Measurements from ENCODE around the gene GSE1. TPM values are rescaled to one million over a fixed set of nuclear protein-coding genes. Genes with fewer than 3 reads are reported as not detected.

Gene GSE1
- total and polyA plus RNA-seq, 2 of the 13 experiments (the other 11 are each of a cell fraction or from before 2014, with no cell fraction given) = 16.1 to 31.2 TPM

DNA sequence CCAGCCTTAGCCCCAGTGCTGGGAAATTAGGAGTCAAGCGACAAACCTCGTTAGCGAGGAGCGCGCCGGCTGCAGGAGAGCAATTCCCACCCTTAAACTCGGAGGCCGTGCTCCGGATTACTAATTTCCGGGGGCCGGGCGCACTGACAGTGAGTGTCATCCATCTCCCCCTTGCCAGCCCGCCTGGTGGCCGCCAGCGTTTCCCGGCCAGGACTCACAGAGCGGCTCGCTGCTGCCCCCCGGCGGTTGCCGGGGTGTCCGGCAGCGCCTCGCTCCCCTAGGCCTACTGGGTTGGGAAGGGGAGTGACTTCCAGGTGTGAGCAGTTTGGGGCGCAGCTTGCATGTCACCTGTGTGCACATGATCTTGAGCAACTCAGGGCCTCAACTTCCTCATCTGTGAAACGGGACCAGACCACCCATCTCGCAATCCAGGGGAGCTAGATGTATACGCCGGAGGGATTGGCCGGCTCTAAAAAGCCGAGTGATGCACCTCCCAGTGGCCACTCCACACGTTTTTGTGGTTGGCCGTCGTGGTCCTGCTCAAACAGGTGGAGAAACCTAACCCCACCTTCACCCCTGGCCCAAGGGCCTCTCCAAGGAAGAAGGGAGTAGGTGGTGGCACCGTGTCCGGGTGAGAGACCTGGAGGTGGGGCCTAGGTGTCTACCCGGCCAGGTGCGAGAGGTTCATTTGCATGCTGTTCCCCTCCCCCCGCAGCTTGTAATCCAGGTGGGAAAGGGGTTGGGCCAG, 2.5 kb upstream of the GSE1 start (continued):
- TF ChIP-seq, protein P1, sequence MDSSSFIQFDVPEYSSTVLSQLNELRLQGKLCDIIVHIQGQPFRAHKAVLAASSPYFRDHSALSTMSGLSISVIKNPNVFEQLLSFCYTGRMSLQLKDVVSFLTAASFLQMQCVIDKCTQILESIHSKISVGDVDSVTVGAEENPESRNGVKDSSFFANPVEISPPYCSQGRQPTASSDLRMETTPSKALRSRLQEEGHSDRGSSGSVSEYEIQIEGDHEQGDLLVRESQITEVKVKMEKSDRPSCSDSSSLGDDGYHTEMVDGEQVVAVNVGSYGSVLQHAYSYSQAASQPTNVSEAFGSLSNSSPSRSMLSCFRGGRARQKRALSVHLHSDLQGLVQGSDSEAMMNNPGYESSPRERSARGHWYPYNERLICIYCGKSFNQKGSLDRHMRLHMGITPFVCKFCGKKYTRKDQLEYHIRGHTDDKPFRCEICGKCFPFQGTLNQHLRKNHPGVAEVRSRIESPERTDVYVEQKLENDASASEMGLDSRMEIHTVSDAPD (CRISPR knock-in tag; IDR thresholded peaks at IDR 0.05) = peak; percentile 15; the same call in 1 of the 2 replicates
- TF ChIP-seq, protein P2, sequence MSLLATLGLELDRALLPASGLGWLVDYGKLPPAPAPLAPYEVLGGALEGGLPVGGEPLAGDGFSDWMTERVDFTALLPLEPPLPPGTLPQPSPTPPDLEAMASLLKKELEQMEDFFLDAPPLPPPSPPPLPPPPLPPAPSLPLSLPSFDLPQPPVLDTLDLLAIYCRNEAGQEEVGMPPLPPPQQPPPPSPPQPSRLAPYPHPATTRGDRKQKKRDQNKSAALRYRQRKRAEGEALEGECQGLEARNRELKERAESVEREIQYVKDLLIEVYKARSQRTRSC (CRISPR knock-in tag; IDR thresholded peaks at IDR 0.05; ENCODE audit: low read depth) = peak; percentile 83; the same call in 1 of the 2 replicates
- TF ChIP-seq, protein P3, sequence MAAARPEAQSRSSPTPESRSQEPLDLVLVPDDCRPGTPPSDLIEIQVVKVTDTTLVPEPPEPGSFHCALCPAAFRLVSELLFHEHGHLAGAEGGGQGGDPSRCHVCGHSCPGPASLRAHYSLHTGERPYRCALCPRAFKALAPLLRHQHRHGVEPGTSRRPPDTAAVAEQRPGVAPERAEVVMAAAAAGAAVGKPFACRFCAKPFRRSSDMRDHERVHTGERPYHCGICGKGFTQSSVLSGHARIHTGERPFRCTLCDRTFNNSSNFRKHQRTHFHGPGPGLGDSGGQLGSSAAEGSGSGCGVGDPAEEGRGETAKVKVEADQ (CRISPR knock-in tag; IDR thresholded peaks at IDR 0.05; ENCODE audit: borderline replicate concordance) = peak; percentile 87
- no peak for TF ChIP-seq SRF (IDR thresholded peaks at IDR 0.05; ENCODE audit: low read depth, low read length)
- TF ChIP-seq ZNF354B (CRISPR knock-in tag; IDR thresholded peaks at IDR 0.05) = no peak
- TF ChIP-seq MEIS1 (CRISPR knock-in tag; IDR thresholded peaks at IDR 0.05; ENCODE audit: borderline replicate concordance) = peak; percentile 96; the same call in 1 of the 2 replicates
- TF ChIP-seq, protein P4, sequence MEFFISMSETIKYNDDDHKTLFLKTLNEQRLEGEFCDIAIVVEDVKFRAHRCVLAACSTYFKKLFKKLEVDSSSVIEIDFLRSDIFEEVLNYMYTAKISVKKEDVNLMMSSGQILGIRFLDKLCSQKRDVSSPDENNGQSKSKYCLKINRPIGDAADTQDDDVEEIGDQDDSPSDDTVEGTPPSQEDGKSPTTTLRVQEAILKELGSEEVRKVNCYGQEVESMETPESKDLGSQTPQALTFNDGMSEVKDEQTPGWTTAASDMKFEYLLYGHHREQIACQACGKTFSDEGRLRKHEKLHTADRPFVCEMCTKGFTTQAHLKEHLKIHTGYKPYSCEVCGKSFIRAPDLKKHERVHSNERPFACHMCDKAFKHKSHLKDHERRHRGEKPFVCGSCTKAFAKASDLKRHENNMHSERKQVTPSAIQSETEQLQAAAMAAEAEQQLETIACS (CRISPR knock-in tag; IDR thresholded peaks at IDR 0.05) = peak; percentile 49; the same call in 1 of the 2 replicates
- TF ChIP-seq SIN3A (IDR thresholded peaks at IDR 0.05; ENCODE audit: borderline replicate concordance, low read depth, low read length) = 0 out of 2 replicates have a peak, but pooled peaks have one; percentile 40
- TF ChIP-seq HDAC2 (CRISPR knock-in tag; IDR thresholded peaks at IDR 0.05) = peak; percentile 42; the same call in 1 of the 2 replicates
- TF ChIP-seq, protein P5, sequence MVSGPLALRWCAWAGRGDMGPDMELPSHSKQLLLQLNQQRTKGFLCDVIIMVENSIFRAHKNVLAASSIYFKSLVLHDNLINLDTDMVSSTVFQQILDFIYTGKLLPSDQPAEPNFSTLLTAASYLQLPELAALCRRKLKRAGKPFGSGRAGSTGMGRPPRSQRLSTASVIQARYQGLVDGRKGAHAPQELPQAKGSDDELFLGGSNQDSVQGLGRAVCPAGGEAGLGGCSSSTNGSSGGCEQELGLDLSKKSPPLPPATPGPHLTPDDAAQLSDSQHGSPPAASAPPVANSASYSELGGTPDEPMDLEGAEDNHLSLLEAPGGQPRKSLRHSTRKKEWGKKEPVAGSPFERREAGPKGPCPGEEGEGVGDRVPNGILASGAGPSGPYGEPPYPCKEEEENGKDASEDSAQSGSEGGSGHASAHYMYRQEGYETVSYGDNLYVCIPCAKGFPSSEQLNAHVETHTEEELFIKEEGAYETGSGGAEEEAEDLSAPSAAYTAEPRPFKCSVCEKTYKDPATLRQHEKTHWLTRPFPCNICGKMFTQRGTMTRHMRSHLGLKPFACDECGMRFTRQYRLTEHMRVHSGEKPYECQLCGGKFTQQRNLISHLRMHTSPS (CRISPR knock-in tag; IDR thresholded peaks at IDR 0.05; ENCODE audit: low read depth) = 0 out of 2 replicates have a peak, but pooled peaks have one; percentile 48
- TF ChIP-seq U2AF1 (optimal IDR thresholded peaks at IDR 0.05; ENCODE audit: low read depth, low read length) = no peak
- TF ChIP-seq ZMYM3 (CRISPR knock-in tag; IDR thresholded peaks at IDR 0.05) = peak; percentile 48; the same call in 1 of the 2 replicates
- TF ChIP-seq NKX3-1 (CRISPR knock-in tag; IDR thresholded peaks at IDR 0.05) = peak; percentile 63; the same call in 1 of the 2 replicates
- no peak for TF ChIP-seq TBL1XR1 (IDR thresholded peaks at IDR 0.05; ENCODE audit: borderline replicate concordance, low read length, partially characterized antibody)
- 0 out of 2 replicates have a peak, but pooled peaks have one; percentile 35 for TF ChIP-seq NCOA2 (CRISPR knock-in tag; IDR thresholded peaks at IDR 0.05)
- TF ChIP-seq ZNF850 (CRISPR knock-in tag; conservative IDR thresholded peaks at IDR 0.05) = 0 out of 2 replicates have a peak, but pooled peaks have one; percentile 74
- TF ChIP-seq ZNF563 (CRISPR knock-in tag; IDR thresholded peaks at IDR 0.05) = peak; percentile 40; the same call in 1 of the 2 replicates
- peak; percentile 89; the same call in 1 of the 2 replicates for TF ChIP-seq TBX2 (CRISPR knock-in tag; IDR thresholded peaks at IDR 0.05; ENCODE audit: borderline replicate concordance)
- TF ChIP-seq, protein P6, sequence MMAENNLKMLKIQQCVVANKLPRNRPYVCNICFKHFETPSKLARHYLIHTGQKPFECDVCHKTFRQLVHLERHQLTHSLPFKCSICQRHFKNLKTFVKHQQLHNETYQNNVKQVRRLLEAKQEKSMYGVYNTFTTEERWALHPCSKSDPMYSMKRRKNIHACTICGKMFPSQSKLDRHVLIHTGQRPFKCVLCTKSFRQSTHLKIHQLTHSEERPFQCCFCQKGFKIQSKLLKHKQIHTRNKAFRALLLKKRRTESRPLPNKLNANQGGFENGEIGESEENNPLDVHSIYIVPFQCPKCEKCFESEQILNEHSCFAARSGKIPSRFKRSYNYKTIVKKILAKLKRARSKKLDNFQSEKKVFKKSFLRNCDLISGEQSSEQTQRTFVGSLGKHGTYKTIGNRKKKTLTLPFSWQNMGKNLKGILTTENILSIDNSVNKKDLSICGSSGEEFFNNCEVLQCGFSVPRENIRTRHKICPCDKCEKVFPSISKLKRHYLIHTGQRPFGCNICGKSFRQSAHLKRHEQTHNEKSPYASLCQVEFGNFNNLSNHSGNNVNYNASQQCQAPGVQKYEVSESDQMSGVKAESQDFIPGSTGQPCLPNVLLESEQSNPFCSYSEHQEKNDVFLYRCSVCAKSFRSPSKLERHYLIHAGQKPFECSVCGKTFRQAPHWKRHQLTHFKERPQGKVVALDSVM (CRISPR knock-in tag; IDR thresholded peaks at IDR 0.05) = peak; percentile 77
